WERI-Rb-1 (cell line): ENCODE measurements around the gene SELENOI.
A peak's percentile ranks its signal among the peaks of the same experiment; 100 is the strongest.
"Not testable (repeated sequence)": the region's sequence is repeated elsewhere in the genome, so short reads cannot be mapped to it uniquely, and the experiment has no call there.

Source experiments
- DNase-seq: peaks from one replicate; pipeline ENCODE4 v3.0.0-alpha.2; 2020
- H3K27ac ChIP-seq: fragments of 250-450 bp; sonication (Bioruptor Pico); 2 replicates; pipeline ENCODE4 v1.5.1; 2020; ENCODE audit warnings: mild to moderate bottlenecking, moderate library complexity
- H3K27me3 ChIP-seq: fragments of 250-450 bp; sonication (Bioruptor Pico); 2 replicates; pipeline ENCODE4 v1.5.1; 2021; ENCODE audit warnings: mild to moderate bottlenecking, low read depth, moderate library complexity; ENCODE audit not compliant: insufficient read depth, severe bottlenecking
- H3K36me3 ChIP-seq: fragments of 250-450 bp; sonication (Bioruptor Pico); 2 replicates; pipeline ENCODE4 v1.5.1; 2020; ENCODE audit warnings: mild to moderate bottlenecking, moderate library complexity
- H3K4me3 ChIP-seq: 2 replicates; pipeline ENCODE4 v1.5.1; 2011; ENCODE audit warnings: low read depth, mild to moderate bottlenecking, control low read depth, low read length
- H3K9me3 ChIP-seq: fragments of 250-450 bp; sonication (Bioruptor Pico); 2 replicates; pipeline ENCODE4 v1.5.1; 2021; ENCODE audit warnings: mild to moderate bottlenecking, moderate library complexity; ENCODE audit not compliant: severe bottlenecking
- TF ChIP-seq, protein P1 (sequence below): IDR thresholded peaks from 2 replicates; pipeline ENCODE4 v1.5.1; 2011; ENCODE audit warnings: low read depth, mild to moderate bottlenecking, control low read depth, inconsistent platforms, low read length

SELENOI gene

DNA sequence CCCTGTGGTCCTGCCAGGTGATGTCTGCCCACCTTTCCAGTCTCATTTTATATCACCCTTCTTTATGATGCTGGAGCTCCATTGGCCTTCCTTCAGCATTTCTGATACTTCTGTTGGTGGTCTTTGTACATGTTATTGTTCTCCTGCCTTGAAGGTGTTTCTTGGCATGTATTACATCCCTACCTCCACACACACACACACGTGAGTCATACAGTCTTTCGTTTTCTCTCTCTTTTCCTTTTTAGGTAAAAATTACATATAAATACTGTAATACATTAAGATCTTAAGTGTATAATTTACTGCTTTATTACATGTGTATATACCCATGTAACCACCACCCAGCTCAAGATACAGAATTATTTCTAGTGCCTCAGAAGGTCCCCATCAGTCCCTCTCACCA, 10.8 kb downstream of the SELENOI start:
- H3K4me3 ChIP-seq, result no peak overlapping the region
- no peak for DNase-seq
- H3K36me3 ChIP-seq, result peaks cover 14% of the 10 kb centered on the region
- TF ChIP-seq, protein P1, sequence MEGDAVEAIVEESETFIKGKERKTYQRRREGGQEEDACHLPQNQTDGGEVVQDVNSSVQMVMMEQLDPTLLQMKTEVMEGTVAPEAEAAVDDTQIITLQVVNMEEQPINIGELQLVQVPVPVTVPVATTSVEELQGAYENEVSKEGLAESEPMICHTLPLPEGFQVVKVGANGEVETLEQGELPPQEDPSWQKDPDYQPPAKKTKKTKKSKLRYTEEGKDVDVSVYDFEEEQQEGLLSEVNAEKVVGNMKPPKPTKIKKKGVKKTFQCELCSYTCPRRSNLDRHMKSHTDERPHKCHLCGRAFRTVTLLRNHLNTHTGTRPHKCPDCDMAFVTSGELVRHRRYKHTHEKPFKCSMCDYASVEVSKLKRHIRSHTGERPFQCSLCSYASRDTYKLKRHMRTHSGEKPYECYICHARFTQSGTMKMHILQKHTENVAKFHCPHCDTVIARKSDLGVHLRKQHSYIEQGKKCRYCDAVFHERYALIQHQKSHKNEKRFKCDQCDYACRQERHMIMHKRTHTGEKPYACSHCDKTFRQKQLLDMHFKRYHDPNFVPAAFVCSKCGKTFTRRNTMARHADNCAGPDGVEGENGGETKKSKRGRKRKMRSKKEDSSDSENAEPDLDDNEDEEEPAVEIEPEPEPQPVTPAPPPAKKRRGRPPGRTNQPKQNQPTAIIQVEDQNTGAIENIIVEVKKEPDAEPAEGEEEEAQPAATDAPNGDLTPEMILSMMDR, result no peak
- no peak overlapping the region for H3K27ac ChIP-seq
- no peaks in the 10 kb centered on the region for H3K27me3 ChIP-seq
- no peaks in the 10 kb centered on the region for H3K9me3 ChIP-seq

DNA sequence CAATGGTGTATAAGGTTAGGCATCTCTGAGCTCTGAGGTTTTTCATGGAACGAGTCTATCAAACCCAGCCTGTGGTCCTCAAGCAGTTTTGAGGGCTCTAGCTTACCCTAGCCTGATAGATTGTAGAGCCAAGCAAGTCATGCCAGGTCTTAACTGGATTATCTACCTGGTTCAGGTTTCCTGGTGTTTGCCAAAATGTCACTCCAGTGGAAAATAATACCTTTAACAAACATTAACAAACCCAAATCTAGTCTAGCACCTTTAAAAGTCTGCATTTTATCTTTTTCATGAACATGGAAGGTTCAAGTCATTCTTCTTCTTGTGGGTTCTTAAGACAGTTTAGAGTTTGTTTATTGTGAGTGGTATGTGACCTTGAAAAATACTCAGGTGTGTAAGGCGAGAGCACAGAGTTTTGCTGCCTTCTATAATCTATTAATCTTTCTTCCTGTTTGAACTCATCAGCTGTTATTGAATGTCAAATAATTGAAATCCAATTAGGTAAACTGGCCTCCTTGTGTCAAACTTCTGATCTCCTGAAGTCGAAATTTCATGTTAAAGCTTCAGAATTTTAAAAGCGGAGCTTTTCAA, 14.0 kb downstream of the SELENOI start:
- H3K9me3 ChIP-seq, result no peaks in the 10 kb centered on the region
- TF ChIP-seq, protein P1, result no peak
- H3K36me3 ChIP-seq, result peaks cover 12% of the 10 kb centered on the region; the same call in 1 of the 2 replicates
- no peak for DNase-seq
- no peak overlapping the region for H3K27ac ChIP-seq
- no peaks in the 10 kb centered on the region for H3K27me3 ChIP-seq
- H3K4me3 ChIP-seq, result no peak overlapping the region

DNA sequence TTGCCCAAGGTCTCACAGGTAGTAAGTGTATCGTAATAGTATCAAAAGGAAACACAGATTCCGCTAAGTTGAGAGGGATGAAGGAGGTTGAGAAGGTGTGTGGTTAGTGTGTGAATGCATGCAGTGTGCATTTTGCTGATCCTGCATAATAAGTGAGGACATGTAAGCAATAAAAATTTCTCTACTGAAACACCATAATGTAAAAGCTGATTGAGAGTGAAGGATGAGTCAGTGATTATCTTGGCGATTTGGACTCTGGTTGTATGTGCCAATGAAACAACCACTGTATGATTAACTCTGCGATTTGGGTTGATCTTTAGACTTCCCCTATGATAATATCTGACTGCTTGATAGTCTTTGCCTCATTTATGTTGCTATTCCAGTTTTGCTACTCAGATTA, 17.4 kb downstream of the SELENOI start:
- Histone ChIP-seq H3K27ac (no peak overlapping the region), H3K9me3 (no peaks in the 10 kb centered on the region), H3K36me3 (peaks cover 29% of the 10 kb centered on the region), H3K4me3 (no peak overlapping the region), H3K27me3 (no peaks in the 10 kb centered on the region)
- DNase-seq, result no peak
- TF ChIP-seq, protein P1, result no peak

- Histone ChIP-seq H3K4me3 (no peak overlapping the region), H3K27me3 (no peaks in the 10 kb centered on the region), H3K27ac (no peak overlapping the region)
These were observed 18.0 kb downstream of the SELENOI start for GRCh38 chr2:26363958-26364357.

DNA sequence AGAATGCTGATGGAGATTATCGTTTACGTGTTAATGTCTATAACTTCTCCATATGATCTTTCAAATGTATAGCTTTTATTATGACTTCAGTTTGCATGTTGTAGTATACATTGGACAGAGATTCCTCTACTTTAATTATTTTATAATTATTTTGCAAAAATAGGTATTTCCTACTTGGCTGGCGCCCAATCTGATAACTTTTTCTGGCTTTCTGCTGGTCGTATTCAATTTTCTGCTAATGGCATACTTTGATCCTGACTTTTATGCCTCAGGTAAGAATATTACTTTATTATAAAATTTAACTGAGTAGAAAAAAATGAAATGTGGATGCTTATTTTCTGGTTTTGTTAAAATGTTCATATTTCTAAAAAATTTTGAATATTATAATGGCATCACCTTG, 18.7 kb downstream of the SELENOI start:
- TF ChIP-seq, protein P1, result no peak
- H3K27ac ChIP-seq, result no peak overlapping the region
- H3K4me3 ChIP-seq, result no peak overlapping the region
- H3K9me3 ChIP-seq, result no peaks in the 10 kb centered on the region
- H3K27me3 ChIP-seq, result no peaks in the 10 kb centered on the region
- DNase-seq, result no peak
- peaks cover 36% of the 10 kb centered on the region for H3K36me3 ChIP-seq

More at GRCh38 chr2:26363958-26364357, 18.0 kb downstream of the SELENOI start:
- H3K9me3 ChIP-seq, result no peaks in the 10 kb centered on the region
- no peak for DNase-seq
- H3K36me3 ChIP-seq, result peaks cover 29% of the 10 kb centered on the region
- TF ChIP-seq, protein P1, result no peak

GRCh38 chr2:26366957-26367356, 21.0 kb downstream of the SELENOI start:
- Histone ChIP-seq H3K4me3 (no peak overlapping the region), H3K27me3 (no peaks in the 10 kb centered on the region), H3K27ac (no peak overlapping the region), H3K36me3 (peaks cover 38% of the 10 kb centered on the region), H3K9me3 (no peaks in the 10 kb centered on the region)
- no peak for DNase-seq
- TF ChIP-seq, protein P1, result no peak

DNA sequence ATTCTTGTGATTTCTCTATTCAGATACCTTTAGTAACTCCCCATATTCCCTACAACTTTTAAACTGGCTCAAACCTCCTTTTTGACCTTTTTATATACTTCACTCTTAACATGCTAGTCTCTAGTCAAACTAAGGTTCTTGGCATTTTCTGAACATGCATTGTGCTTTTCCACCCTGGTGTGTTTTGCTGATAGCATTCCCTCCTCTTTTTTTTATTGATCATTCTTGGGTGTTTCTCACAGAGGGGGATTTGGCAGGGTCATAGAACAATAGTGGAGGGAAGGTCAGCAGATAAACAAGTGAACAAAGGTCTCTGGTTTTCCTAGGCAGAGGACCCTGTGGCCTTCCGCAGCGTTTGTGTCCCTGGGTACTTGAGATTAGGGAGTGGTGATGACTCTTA, 23.7 kb downstream of the SELENOI start:
- peaks cover 62% of the 10 kb centered on the region for H3K36me3 ChIP-seq
- H3K9me3 ChIP-seq, H3K4me3 ChIP-seq, H3K27me3 ChIP-seq, DNase-seq: not testable (repeated sequence)
- peak overlapping the region; percentile 65 for H3K27ac ChIP-seq

- H3K9me3 ChIP-seq, DNase-seq, H3K27ac ChIP-seq, H3K4me3 ChIP-seq, H3K27me3 ChIP-seq: not testable (repeated sequence)
- H3K36me3 ChIP-seq, result peaks cover 64% of the 10 kb centered on the region
These were observed 25.0 kb downstream of the SELENOI start for GRCh38 chr2:26370909-26371308.
